ENCODE data around the gene NCS1.

NCS1 gene

DNA sequence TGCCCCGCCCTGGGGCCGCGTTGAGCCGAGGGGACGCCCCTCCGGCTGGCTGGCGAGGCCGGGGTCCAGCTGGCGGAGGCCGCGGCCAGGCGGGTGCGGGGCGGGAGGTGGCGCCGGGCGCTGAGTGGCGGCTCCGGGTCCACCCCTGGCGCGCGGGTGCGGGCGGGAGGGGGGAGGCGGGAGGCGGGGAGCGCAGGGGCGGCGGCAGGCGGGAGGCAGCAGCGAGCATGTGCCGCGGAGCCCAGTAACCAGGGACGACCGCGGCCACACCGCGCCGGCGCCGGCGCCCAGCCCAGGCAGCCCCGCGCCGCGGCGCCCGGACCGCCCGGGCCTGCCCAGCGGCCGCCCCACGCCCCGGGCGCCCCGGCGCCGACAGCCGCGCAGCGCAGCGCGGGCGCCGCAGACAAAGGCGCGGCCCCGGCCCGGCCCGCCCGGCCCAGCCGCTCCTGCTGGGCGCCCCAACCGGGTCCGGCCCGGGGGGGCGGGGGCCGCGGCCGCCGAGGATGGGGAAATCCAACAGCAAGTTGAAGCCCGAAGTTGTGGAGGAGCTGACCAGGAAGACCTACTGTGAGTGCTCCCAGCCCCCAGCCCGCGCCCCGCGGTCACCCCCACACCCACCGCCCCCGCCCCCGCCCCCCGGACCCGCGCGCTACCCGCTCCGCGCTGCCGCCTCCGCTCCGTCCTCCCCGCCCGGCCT lies at the start of gene NCS1:
NCS1 (plus strand) TSS at position 244 of the 697 bp plus-strand sequence; CDS start at position 504, 260 bp downstream.
- DNase-seq = peak in 1 of 2 experiments; percentile 55

DNA sequence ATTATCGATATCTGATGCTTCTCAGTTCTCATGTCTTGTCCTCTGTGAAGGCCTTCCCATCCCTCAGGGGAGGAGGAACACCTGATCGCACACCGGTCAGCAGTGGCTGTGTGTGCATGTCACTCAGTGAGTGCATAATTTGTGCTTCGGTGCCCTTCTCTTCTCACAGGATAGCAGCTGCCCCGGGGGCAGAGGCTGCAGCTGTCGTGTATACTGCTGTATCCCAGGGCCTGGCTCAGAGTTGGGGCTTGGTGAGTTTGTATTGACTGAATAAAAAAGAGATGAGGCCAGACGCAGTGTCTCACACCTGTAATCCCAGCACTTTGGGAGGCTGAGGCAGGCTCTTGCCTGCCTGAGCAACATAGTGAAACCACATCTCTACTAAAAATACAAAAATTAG lies 49.7 kb upstream of the NCS1 start:
- DNase-seq = no peak

DNA sequence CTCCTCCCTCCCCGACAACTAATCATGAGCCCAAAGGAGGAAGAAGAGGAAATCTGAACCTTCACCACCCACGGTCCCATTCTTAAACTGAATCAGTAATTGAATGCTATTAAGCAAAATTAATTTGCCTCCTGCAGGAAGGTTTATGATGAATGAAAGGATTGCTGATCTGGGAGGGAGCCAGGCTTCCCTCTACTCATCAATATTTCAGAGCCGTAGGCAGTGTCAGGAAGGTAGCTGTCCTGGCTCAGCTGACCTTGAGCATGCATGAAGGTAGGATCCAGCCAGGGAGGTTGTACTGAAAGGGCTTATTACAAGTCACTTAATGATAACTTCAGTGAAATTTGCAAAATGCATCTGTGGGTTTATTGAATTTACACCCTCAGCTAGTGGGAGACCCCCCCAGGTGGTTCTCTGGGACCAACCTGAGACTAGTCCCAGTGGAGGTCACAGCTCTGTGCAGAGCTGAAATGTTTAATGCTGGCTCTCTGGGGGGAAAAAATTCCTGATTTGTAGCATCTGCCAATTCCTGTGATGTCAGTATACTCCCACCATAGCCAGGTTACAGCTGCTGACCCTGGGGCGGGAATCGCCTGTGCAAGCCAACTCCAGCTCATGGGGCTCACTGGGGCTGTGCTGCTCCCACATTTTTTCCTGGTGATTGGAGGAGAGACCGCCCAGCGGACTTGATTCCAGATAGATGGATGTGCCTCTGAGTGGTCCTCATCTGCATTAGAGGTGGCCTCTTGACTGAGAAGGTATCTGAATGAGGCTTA lies 47.9 kb upstream of the NCS1 start:
- DNase-seq = no peak

DNA sequence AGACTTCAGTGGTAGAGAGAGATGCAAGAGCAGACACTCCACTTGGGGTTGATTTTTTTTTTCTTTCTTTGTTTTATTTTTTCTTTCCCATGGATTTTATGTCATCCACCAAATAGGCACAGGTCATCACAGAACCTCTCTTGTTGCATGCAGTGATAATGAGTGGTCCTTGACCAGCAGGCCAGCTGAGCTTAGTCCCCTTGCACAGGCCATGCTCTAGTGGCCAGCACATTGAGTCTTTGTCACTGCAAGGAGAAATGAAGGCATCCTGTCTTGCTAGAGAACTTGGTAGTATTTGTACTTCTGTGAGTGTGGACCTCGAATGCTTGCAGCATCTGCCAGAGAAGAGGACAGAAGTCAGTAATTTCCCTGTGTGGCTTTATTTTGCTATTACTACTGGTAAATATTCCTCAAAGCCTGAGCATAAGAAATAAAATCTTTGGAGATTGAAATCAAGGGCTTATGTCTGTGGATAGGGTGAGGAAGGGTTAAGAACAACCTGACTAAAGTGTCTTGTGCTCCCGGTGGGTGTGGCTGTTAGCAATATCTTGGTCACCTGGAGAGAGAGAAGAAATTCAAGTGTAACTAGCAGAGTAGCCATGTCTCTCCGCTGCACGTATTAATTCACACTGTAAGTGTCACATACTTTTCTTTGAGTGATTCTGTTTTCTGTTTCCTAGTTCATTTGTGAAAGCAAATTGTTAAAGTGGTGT lies 45.3 kb upstream of the NCS1 start:
- no peak for DNase-seq

DNA sequence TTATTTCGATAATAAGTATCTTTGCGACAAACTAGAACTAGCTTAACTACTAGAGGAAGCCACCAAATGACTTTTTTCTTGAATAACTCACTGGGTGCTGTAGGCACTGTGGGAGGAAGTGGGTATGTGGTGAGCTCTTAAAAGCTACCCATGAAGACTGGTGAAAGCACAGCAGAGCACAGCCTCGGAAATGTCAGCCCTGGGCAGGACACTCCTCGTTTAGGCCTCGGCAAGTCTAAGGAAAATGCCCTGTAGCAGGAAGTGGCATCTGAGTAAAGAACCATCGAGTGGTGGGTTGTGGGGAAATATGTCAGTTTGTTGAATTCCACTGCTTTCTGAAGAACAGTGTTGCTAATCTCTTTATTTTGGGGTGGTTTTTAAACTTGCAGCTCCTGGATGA lies 44.0 kb upstream of the NCS1 start:
- no peak for DNase-seq

DNA sequence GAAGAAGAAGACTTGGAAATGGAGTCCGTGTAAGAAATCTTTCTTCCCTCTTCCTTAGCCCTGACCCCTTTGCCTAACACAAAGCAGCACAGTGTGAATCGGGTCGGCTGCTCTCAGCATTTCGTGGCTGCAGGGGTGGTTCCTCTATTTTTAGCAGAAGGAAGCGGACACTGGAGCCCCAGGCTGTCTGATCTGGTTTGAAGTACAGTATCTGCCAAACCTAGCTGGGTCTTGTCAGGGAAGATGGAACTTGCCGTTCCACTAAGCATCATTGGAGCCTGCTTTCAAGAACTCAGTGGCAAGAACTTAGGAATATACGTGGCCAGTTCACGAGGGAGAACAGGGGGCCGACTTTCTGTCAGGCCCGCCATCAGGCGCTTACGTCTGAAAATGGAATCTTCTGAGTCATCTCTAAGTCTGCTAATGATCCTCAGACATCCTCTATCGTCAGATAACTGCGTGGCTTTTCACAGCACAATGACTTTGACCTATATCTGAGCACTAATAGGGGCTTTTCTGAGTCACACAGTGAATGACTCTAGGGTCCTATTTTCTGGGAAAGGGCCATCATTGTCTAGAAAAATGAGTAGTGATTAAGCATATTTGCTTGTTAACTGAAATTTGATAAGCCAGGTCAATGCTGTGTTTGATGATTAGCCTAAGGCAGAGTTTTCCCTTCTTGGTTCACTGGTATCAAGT lies 43.3 kb upstream of the NCS1 start:
- no peak for DNase-seq

DNA sequence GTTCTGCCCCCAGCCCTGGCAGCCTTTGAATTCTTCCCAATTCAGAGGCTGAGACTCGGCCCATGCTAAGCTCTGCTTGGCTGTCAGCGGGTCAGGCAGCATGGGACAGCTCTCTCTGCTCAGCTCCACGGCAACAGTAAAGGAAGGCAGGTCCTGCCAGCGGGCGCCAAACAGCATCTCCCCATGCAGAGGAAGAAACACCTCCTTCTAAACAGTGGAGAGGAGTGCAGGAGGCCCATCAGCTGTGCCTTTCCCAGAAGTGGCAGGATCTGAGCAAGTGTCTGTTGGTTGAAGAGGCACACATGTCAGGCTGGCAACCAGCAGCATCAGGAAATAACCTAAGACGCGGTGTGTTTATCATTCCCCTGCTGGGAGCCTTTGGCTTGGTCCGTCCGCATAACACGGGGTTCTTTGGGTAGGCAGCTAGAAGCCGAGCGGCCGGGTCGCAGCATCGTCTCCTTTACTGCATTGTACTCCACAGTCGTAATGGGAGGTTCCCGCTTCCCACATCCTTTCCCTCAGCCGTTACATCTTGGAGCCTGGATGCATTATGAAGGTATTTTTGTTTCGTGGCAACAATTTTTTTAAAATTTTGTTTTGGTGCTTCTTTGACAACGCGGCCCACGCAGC lies 42.7 kb upstream of the NCS1 start:
- DNase-seq = no peak

DNA sequence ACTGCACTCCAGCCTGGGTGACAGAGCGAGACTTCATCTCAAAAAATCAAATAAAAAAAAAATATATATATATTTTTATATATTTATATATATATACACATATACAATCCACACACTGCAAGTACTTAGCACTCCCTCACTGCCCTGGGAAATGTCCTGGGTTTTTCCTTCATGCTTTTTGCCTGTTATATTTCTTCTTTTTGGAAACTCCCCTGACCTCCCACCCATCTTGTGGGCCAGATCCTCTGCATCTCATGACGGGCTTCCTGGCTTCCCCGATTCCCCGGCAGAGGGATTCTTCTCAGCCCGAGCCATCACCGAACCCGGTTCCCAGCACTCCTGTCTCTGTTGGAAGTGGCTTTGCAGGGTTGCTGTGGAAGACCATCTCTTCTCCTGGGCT lies 39.5 kb upstream of the NCS1 start:
- no peak for DNase-seq

DNA sequence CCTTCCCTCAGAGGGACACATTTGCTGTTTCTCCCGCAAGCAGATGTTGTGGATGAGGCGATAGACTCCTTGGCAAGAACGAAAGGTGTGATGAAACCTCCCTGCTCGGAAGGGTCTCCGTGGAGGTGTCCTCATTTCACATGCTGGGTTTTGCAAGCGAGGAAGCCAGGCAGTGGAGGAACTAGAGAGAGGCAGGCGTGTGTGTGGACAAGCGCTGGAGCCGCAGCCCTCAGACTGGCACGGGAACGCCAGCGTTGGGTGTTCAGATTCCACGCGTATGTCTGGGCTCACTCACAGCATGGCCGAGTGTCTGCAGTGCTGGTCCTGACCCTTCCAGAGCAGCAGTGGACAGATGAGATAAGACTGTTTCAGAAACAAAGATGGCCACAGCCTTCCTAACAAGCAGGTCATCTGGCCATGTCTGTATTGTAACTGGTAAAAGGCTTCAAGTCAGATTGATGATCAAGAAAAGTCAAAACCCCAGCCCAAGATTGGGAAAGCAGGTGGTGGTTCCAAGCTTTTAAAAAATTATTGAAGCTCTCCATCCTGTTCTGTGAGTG lies 35.0 kb upstream of the NCS1 start:
- DNase-seq = no peak

DNA sequence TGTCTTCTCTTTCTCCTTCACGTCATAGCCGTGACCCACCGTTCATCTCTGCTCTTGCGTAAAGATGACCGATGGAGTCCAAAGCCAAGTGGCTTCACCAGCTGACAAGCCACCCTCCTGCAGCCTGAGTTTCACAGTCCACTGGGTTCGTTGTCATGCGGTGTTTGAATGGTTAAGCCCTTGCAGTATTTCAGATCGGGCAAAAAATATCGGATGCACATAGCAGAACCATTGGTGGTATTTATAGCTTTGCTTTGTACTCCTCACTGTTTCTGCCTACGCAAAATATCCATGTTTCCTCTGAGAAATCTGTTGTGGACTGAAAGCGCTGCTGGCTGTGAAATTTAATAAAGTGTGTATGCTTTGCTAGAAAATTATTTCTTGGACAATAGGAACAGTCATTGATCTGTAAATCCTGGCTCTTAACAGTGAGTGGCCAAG lies 34.5 kb upstream of the NCS1 start:
- no peak for DNase-seq

DNA sequence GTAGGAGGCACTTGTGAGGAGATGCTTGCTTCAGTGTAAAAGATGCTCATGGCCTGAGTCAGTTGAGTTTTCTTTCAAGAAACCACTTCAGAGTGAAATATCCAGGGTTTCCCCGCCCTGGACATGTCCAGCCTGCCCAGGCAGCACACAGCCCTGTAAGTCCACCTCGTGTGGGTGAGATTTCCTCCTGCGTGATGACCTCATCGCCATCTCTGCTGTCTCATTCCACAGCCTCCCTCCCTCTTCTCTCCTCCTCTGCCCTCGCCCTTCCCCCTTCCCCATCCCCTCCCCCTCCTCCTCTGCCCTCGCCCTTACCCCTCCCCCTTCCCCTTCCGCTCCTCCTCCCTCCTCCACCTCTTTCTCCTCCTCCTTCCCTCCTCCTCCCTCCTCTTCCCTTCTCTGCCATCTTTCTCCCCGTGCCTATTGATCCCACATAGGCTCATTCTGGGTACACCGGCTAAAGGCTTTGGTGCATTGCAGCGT lies 34.0 kb upstream of the NCS1 start:
- DNase-seq = no peak

DNA sequence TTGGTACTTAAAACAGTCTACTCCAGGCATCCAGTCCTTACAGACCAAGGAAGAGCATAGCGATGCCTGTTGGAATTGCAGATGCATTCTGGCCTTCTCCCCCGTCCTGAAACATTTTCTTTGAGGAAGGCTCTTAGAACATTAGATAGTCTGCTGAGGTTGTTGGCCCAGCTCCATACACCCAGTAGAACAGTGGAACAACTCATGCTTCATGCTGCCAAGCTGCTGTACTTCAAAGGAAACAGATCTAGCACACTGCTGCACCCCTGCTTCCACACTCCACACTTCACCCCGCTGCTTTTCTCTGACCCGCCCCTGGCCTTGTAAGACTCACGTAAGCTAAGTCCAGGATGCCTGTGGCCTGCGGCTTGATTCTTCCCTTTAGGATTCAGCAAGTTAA lies 33.4 kb upstream of the NCS1 start:
- peak in 1 of 2 experiments; percentile 10 for DNase-seq

DNA sequence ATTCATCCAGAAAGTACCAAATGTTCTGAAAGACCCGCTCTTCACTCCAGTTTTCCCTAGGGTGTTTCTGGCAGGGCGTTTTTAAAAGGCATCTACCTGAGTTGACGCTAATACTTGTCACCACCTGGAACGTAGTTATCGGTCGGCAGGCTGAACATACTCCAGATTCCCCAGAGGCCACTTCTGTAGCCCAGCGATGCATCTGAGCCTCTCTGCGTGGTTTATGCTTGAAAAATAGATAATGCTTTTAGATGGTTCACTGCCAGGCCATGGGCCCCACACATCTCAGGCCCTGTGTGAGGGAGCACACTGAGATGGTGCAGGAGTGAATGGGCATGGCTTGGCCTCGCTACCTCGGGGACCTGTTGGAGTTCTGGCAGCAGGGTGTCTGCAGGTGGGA lies 33.0 kb upstream of the NCS1 start:
- no peak for DNase-seq

DNA sequence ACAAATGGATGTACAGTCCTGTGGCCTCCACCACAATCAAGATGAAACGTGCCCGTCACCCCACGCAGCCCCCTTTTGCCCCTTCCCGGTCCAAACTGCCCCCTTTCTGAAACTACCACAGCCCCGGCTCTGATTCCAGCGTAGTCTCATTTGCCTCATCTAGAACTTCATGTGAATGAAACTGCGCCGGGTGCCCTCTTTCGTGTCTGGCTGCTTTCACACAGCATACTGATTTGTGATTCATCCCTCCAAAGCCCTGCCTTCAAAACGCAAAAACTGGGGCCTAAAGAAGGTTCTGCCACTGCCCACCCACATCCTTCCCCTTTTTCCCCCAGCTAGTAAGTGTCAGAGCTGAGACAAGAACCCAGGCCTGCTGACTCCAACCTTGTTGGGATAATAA lies 31.5 kb upstream of the NCS1 start:
- DNase-seq = no peak

DNA sequence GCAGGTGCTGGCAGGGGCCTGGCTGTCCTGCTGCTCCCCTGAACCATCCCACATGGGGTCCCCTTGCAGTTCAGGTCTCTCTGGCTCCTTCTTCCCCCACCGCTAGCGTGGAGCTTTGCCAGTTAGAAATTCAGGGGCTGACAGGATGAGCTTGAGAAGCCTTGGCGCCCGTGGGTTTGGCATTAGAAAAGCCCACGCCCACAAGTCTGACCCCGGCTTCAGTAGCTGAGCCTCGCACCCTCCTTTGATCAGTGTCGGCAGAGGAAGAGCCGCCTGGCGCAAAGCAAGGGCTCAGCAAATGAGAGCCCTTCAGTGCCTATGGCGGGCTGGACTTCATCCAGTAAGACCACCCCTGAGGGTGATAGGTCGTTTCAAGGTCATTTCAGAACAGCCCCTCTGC lies 30.1 kb upstream of the NCS1 start:
- no peak for DNase-seq

DNA sequence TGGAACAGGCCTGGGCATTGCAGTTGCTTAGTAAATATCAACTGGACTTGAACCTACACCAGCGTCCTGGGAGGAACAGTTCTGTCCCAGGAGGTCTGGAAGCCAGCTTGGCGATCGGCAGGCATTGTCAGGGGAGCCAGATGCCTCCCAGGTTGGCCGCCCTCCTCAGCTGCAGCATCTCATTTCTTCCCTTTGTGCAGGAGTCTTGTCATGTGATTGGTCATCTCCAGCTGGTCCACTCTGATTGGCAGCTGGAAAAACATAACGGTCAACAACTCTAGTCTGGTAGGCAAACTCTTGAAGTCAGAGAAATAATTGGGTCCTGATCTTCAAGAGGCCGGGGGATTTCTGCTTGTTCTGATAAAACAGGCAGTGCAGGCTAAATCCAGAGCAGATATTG lies 29.6 kb upstream of the NCS1 start:
- no peak for DNase-seq

DNA sequence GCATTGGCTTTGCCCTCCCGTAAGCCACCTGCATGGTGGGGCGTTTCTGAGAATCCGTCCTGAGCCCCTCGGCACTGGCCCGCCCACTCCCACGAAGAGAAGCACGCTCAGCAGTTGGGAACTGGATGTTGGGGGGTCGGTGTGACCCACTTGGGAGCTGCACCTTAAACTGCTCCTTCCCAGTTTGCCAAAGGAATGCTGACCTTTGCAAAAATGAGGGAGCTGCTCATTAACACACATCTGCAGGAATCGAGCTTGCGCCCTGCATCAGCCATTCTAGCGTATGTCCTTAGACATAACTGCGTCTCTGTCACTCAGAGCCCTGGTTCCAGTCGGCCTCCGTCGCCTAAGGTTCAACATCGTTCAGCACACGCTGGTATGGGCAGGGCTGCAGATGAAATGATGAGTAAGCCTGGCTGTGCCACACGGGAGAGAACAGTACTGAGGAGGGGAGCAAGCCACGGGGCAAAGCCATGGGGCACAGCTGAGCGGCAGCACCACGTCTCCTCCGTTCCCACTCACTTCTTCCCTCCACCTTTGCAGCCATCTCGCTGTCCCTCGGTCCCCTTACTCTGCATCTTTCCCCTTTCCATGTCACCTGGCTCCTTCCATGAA lies 28.8 kb upstream of the NCS1 start:
- DNase-seq = no peak

DNA sequence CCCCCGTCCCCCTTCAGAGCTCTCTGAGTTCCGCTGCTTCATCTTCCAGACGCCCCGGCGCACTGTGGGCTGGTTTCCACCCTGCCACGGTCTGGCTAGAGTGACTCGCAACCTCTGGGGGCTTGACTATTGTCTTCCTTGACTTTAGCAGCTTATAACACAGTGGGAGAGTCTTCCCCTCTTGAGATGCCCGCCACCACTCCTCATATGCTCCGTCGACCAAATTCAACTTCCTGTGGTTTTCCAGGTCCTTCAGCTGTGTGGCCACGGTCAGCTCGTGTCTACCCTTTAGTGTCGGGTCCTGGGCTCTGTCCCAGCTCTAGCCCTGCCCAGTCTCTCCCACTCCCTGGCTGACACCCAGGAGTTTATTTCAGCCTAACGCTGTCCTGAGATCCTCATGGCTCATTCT lies 28.2 kb upstream of the NCS1 start:
- no peak for DNase-seq

DNA sequence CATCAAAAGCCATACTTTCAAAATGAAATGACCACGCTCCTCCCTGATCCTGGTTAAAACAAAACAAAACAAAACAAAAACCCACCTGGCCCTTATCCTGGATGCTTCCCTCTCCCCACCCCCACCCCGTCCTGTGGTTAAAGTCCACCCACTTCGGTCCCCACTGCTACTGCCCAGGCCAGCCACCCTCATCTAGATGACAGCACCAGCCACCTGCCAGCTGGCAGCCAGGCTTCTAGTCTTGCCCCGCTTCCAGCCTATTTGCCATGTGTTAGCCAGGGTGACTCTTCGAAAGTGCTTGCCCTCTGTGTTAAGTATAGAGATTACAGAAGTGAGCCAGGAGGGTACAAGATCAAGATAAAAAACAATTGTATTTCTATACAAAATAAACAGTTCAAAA lies 27.5 kb upstream of the NCS1 start:
- DNase-seq = peak in 1 of 2 experiments; percentile 17

DNA sequence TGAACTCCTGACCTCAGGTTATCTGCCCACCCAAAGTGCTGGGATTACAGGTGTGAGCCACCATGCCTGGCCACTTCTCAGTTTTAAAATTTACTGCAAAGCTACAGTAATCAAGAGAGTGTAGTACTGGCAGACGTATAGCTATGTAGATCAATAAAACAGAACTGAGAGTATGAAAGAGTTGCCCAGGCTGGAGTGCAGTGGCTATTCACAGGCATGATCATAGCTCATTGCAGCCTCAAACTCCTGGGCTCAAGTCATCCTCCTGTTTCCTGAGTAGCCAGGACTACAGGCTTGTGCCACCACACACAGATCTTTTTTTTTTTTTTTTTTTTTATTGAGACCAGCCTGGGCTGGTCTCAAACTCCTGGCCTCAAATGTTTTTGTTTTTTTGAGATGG lies 26.5 kb upstream of the NCS1 start:
- DNase-seq = no peak

DNA sequence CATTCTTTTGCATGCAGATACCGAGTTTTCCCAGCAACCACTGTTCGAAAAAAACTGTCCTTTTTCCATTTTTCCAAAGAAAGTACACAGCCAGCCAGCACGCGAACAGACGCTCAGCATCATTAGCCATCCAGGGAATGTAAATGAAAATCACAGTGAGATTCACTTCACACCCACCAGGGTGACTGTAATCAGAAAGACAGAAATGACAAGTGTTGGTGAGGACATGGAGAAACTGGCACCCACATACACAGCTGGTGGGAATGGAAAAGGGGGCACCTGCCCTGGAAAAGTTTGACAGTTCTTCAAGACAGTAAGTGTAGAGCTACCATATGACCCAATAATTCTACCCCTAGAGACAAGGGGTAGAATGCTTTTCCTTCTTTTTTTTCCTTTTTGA lies 25.0 kb upstream of the NCS1 start:
- no peak for DNase-seq

DNA sequence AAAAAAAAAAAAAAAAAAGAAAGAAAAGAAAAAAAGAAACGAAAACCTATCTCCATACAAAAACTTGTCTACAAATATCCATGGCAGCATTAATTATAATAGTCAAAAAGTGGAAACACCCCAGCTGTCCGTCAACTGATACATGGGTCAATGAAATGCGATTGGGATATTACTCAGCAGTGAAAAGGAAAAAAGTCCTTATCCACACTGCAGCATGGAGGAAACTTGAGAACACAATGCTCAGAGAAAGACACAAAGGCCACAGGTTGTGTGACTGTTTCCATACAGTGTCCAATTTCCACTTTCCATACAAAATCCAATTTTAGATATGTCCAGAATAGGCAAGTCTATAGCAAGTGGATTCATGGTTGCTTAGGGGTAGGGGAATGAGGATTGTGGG lies 24.3 kb upstream of the NCS1 start:
- no peak for DNase-seq
